NK-92 (cell line): Measurements from ENCODE around the gene TBX4.
"Not testable (repeated sequence)": the region's sequence is repeated elsewhere in the genome, so short reads cannot be mapped to it uniquely, and the experiment has no call there.

Source experiments
- DNase-seq: peaks from one replicate; lab custom pipeline; 2025; ENCODE audit not compliant: unreplicated experiment; lab: John Stamatoyannopoulos, UW

TBX4 gene

GRCh38 chr17:61519754-61520440 lies 67.7 kb downstream of the TBX4 start:
- no peak for DNase-seq

- DNase-seq = no peak
Observed at GRCh38 chr17:61520897-61521296, 68.7 kb downstream of the TBX4 start.

DNA sequence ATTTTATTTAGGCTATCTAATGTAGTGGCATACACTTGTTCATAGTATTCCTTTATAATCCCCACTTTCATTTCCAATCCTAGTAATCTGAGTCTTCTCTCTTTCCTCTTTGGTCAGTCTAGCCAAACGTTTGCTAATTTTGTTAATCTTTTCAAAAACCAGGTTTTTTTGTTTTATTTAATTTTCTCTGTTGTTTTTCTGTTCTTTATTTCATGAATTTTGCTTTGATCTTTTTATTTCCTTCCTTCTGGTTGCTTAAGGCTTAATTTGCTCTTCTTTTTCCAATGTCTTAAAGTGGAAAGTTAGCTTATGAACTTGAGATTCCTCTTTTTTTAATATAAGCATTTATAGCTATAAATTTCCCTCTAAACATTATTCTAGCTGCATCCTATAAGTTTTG lies 69.9 kb downstream of the TBX4 start:
- no peak for DNase-seq

- DNase-seq = no peak
Observed at GRCh38 chr17:61524319-61524718, 72.1 kb downstream of the TBX4 start.

DNA sequence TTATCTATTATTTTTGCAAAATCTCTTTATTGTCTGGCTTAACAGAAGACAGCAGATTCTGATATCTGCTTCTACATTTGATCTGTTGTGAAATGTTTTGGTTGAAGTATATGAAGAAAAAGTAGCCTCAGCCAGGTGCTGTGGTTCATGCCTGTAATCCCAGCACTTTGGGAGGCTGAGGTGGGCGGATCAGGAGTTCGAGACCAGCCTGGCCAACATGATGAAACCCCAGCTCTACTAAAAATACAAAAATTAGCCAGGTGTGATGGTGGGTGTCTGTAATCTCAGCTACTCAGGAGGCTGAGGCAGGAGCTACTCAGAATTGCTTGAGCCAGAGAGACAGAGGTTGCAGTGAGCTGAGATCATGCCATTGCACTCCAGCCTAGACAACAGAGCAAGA lies 75.2 kb downstream of the TBX4 start:
- DNase-seq = not testable (repeated sequence)

DNA sequence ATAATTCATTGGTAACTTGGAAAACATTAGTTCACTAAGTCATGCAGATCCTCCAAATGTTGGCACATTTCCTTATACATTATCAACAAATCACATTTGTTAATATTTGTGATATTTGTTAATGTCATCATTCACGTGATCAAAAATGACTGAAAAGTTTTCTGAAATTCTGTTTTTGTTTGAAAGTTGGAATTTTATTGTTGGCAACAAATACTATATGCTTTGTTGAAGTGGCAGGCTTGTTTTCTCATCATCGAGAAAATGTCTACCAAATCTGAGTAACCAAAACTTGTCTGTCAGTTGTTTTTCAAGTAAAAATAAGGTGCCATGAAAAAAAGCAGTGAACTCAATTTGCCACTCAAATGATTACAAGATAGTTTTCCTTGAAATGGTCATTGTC lies 75.9 kb downstream of the TBX4 start:
- DNase-seq = no peak

DNA sequence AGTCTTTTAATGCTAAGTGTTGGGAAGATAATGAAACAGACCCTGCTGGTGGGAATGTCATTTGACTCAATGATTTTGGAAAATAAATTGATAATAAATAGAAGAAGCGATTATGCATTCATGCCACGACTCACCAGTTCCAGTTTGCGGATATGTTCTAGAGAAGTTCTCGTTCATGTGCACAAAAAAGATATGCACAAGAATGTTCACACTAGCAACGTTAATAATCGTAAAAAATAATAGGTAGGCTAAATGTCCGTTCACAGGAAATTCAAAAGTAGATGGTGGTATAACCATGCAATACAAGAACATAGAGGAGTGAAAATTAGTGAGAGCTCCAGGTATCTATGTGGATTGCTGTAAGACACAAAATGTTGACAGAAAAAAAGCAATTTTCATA lies 79.0 kb downstream of the TBX4 start:
- DNase-seq = no peak

DNA sequence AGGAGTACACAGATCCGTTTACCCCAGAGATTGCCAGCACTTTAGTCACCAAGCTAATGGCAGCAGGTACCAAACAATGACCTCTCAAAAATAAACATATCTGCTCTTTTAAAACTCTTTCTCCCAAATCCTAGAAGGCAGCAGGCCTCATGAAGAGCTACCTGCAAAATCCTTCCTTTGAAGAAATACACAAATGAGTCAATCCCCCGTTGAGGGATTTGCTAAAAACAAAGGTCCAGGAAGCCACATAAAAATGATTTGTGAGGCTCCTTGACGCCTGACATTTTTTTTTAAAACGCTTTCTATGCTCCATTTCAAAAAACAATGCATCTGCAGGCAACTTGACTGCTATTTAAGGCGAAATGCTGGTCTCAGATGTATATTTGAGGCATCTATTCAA lies 80.6 kb downstream of the TBX4 start:
- no peak for DNase-seq

GRCh38 chr17:61533797-61534196 lies 81.6 kb downstream of the TBX4 start:
- DNase-seq = no peak

GRCh38 chr17:61534414-61534813 lies 82.2 kb downstream of the TBX4 start:
- DNase-seq = no peak
